WTC11 (cell line): ENCODE results near the gene TPPP3. TPM values are rescaled to one million over a fixed set of nuclear protein-coding genes. Genes with fewer than 3 reads are reported as not detected.

Experiments used
- ATAC-seq: fragments of 200-7000 bp; cut with Tn5 transposase; 2 replicates; pipeline ENCODE4 v1.10.0; 2021; ENCODE audit warnings: mild to moderate bottlenecking, moderate library complexity
- CTCF ChIA-PET: fragments of 300-600 bp; sonication (Branson Sonifier 250); formaldehyde crosslinking; loops from one replicate; lab custom pipeline; 2021; ENCODE audit warnings: antibody characterized with exemption; lab: Charles Lee
- POLR2A ChIA-PET: fragments of 350-600 bp; sonication (Branson Sonifier 250); formaldehyde crosslinking; loops from one replicate; lab custom pipeline; 2021; ENCODE audit warnings: antibody characterized with exemption; lab: Charles Lee
- DNase-seq: peaks from one replicate; pipeline ENCODE4 v3.0.0; 2021; ENCODE audit warnings: low spot score
- H3K27ac Mint-ChIP-seq: 2 replicates; pipeline ENCODE4 v1.8.0; 2021; ENCODE audit warnings: mixed read lengths
- H3K27me3 Mint-ChIP-seq: 2 replicates; pipeline ENCODE4 v1.8.0; 2021; ENCODE audit warnings: low read depth, mild to moderate bottlenecking, moderate library complexity, mixed read lengths
- H3K36me3 Mint-ChIP-seq: 2 replicates; pipeline ENCODE4 v1.8.0; 2021; ENCODE audit warnings: mixed read lengths
- H3K4me1 Mint-ChIP-seq: 2 replicates; pipeline ENCODE4 v1.8.0; 2022; ENCODE audit warnings: mixed read lengths
- H3K4me3 Mint-ChIP-seq: 2 replicates; pipeline ENCODE4 v1.8.0; 2021; ENCODE audit warnings: mild to moderate bottlenecking, moderate library complexity, mixed read lengths
- H3K9me3 Mint-ChIP-seq: 2 replicates; pipeline ENCODE4 v1.8.0; 2021; ENCODE audit warnings: mixed read lengths
- ATF6 ChIP-seq: sonication (generic); formaldehyde crosslinking; IDR thresholded peaks from 2 replicates; pipeline ENCODE4 v1.8.1; 2023; ENCODE audit warnings: mild to moderate bottlenecking, missing genetic modification reagents
- CBFB ChIP-seq: sonication (generic); formaldehyde crosslinking; IDR thresholded peaks from 2 replicates; pipeline ENCODE4 v1.8.1; 2022; ENCODE audit warnings: mild to moderate bottlenecking, low read depth, missing genetic modification reagents
- E2F4 ChIP-seq: sonication (generic); formaldehyde crosslinking; IDR thresholded peaks from 2 replicates; pipeline ENCODE4 v1.8.1; 2022; ENCODE audit warnings: low read depth, mild to moderate bottlenecking, moderate library complexity, missing genetic modification reagents, borderline replicate concordance
- ERG ChIP-seq: fragments of 250-450 bp; sonication (Bioruptor Pico); IDR thresholded peaks from 2 replicates; pipeline ENCODE4 v1.8.0; 2021; ENCODE audit warnings: mild to moderate bottlenecking
- FOXP1 ChIP-seq: sonication (generic); formaldehyde crosslinking; IDR thresholded peaks from 2 replicates; pipeline ENCODE4 v1.8.0; 2022; ENCODE audit warnings: missing genetic modification reagents, mild to moderate bottlenecking, moderate library complexity, borderline replicate concordance
- GABPB1 ChIP-seq: sonication (generic); formaldehyde crosslinking; IDR thresholded peaks from 2 replicates; pipeline ENCODE4 v1.8.1; 2023; ENCODE audit warnings: mild to moderate bottlenecking, missing genetic modification reagents
- MLX ChIP-seq: sonication (generic); formaldehyde crosslinking; IDR thresholded peaks from 2 replicates; pipeline ENCODE4 v1.8.1; 2023; ENCODE audit warnings: mild to moderate bottlenecking, missing genetic modification reagents, moderate library complexity
- MYBL2 ChIP-seq: sonication (generic); formaldehyde crosslinking; IDR thresholded peaks from 2 replicates; pipeline ENCODE4 v1.8.1; 2023; ENCODE audit warnings: mild to moderate bottlenecking, moderate library complexity, missing genetic modification reagents
- NFE2L1 ChIP-seq: sonication (generic); formaldehyde crosslinking; IDR thresholded peaks from 2 replicates; pipeline ENCODE4 v1.8.1; 2023; ENCODE audit warnings: missing genetic modification reagents
- NR2C2 ChIP-seq: sonication (generic); formaldehyde crosslinking; IDR thresholded peaks from 2 replicates; pipeline ENCODE4 v1.8.0; 2022; ENCODE audit warnings: mild to moderate bottlenecking, missing genetic modification reagents
- NR3C1 ChIP-seq: sonication (generic); formaldehyde crosslinking; conservative IDR thresholded peaks from 2 replicates; pipeline ENCODE4 v1.8.1; 2023; ENCODE audit warnings: low read depth, mild to moderate bottlenecking, missing genetic modification reagents
- PRRX2 ChIP-seq: fragments of 250-450 bp; sonication (Bioruptor Pico); IDR thresholded peaks from 2 replicates; pipeline ENCODE4 v1.8.0; 2021; ENCODE audit warnings: mild to moderate bottlenecking
- SMAD3 ChIP-seq: sonication (generic); formaldehyde crosslinking; IDR thresholded peaks from 2 replicates; pipeline ENCODE4 v1.8.0; 2022; ENCODE audit warnings: missing genetic modification reagents, mild to moderate bottlenecking, borderline replicate concordance
- SMAD4 ChIP-seq: sonication (generic); formaldehyde crosslinking; IDR thresholded peaks from 2 replicates; pipeline ENCODE4 v1.8.0; 2022; ENCODE audit warnings: mild to moderate bottlenecking, missing genetic modification reagents
- TEAD1 ChIP-seq: sonication (generic); formaldehyde crosslinking; IDR thresholded peaks from 2 replicates; pipeline ENCODE4 v1.8.0; 2022; ENCODE audit warnings: mild to moderate bottlenecking, missing genetic modification reagents
- TP53 ChIP-seq: sonication (generic); formaldehyde crosslinking; IDR thresholded peaks from 2 replicates; pipeline ENCODE4 v1.8.1; 2023; ENCODE audit warnings: mild to moderate bottlenecking, missing genetic modification reagents
- ZBTB21 ChIP-seq: sonication (generic); formaldehyde crosslinking; IDR thresholded peaks from 2 replicates; pipeline ENCODE4 v1.8.1; 2023; ENCODE audit warnings: mild to moderate bottlenecking, missing genetic modification reagents, borderline replicate concordance
- ZBTB43 ChIP-seq: sonication (generic); formaldehyde crosslinking; IDR thresholded peaks from 2 replicates; pipeline ENCODE4 v1.8.1; 2023; ENCODE audit warnings: mild to moderate bottlenecking, missing genetic modification reagents
- ZNF317 ChIP-seq: sonication (generic); formaldehyde crosslinking; IDR thresholded peaks from 2 replicates; pipeline ENCODE4 v1.8.1; 2023; ENCODE audit warnings: low read depth, mild to moderate bottlenecking, moderate library complexity, missing genetic modification reagents, borderline replicate concordance
- ZNF396 ChIP-seq: fragments of 250-450 bp; sonication (Bioruptor Pico); IDR thresholded peaks from 2 replicates; pipeline ENCODE4 v1.8.0; 2021; ENCODE audit warnings: mild to moderate bottlenecking, moderate library complexity, borderline replicate concordance
- ZNF512 ChIP-seq: sonication (generic); formaldehyde crosslinking; IDR thresholded peaks from 2 replicates; pipeline ENCODE4 v1.8.1; 2022; ENCODE audit warnings: missing genetic modification reagents, borderline replicate concordance
- total RNA-seq: library from RNA; stranded (reverse); gene quantifications from 3 replicates; pipeline ENCODE4 v1.2.3, GENCODE V29; 2021

The TPPP3 gene
- total RNA-seq, 1 experiment from 2014 or later, result 0.74 TPM

- no peak overlapping the region for H3K27ac Mint-ChIP-seq
- no peaks in the 10 kb centered on the region for H3K9me3 Mint-ChIP-seq
- H3K4me1 Mint-ChIP-seq, result peaks cover 39% of the 10 kb centered on the region
- no peaks in the 10 kb centered on the region for H3K36me3 Mint-ChIP-seq
- ATAC-seq (no peak), DNase-seq (no peak)
- no peak overlapping the region for H3K4me3 Mint-ChIP-seq
- H3K27me3 Mint-ChIP-seq, result peaks cover 23% of the 10 kb centered on the region
- POLR2A ChIA-PET, result interaction anchor here (0.9 kb wide), 1 partner anchor 13 kb away, joined by 3 read pairs; the partner anchor contains the start of gene TPPP3
- TF ChIP-seq ZNF396 (no peak), E2F4 (CRISPR knock-in tag) (no peak), TEAD1 (CRISPR knock-in tag) (no peak), MLX (no peak), NR2C2 (no peak), TP53 (no peak), ZBTB21 (CRISPR knock-in tag) (no peak)
- CTCF ChIA-PET, result interaction anchor here (0.8 to 7.0 kb wide), 9 partner anchors 7 to 146 kb away, joined by 3 to 36 read pairs (median 7); partner anchors contain the start of genes KCTD19, LRRC36, TPPP3 and ZDHHC1
Measured at GRCh38 chr16:67406111-67406971, 13.0 kb upstream of the TPPP3 start.

GRCh38 chr16:67405336-67405735, 12.0 kb upstream of the TPPP3 start:
- Mint-ChIP-seq H3K27ac (no peak overlapping the region), H3K9me3 (no peaks in the 10 kb centered on the region), H3K4me1 (peaks cover 39% of the 10 kb centered on the region), H3K4me3 (no peak overlapping the region), H3K27me3 (peaks cover 22% of the 10 kb centered on the region), H3K36me3 (no peaks in the 10 kb centered on the region)
- ChIA-PET CTCF (interaction anchor here (1.1 to 7.0 kb wide), 5 partner anchors 11 to 145 kb away, joined by 3 to 36 read pairs (median 3); partner anchors contain the start of gene TPPP3), POLR2A (no interaction called here)
- DNase-seq (no peak), ATAC-seq (no peak)
- TF ChIP-seq SMAD3, result no peak
- TF ChIP-seq NFE2L1 (CRISPR knock-in tag), result no peak
- TF ChIP-seq FOXP1, result no peak
- TF ChIP-seq ATF6 (CRISPR knock-in tag), result no peak
- TF ChIP-seq SMAD4 (CRISPR knock-in tag), result no peak
- no peak for TF ChIP-seq PRRX2 (CRISPR knock-in tag)
- no peak for TF ChIP-seq ERG (CRISPR knock-in tag)
- TF ChIP-seq GABPB1, result no peak
- TF ChIP-seq CBFB (CRISPR knock-in tag), result no peak
- TF ChIP-seq, all 79 proteins: peak for 0

- Mint-ChIP-seq H3K4me3 (no peak overlapping the region), H3K27me3 (peaks cover 22% of the 10 kb centered on the region), H3K27ac (no peak overlapping the region), H3K4me1 (peaks cover 36% of the 10 kb centered on the region), H3K9me3 (no peaks in the 10 kb centered on the region), H3K36me3 (no peaks in the 10 kb centered on the region)
- ChIA-PET CTCF (interaction anchor here (1.1 to 7.0 kb wide), 4 partner anchors 10 to 116 kb away, joined by 3 to 36 read pairs (median 4); partner anchors contain the start of gene TPPP3), POLR2A (no interaction called here)
- DNase-seq (no peak), ATAC-seq (peak; percentile 12; the same call in 1 of the 2 replicates)
- TF ChIP-seq MYBL2 (CRISPR knock-in tag) (no peak), ATF6 (CRISPR knock-in tag) (no peak), ZNF317 (CRISPR knock-in tag) (no peak), ZBTB43 (CRISPR knock-in tag) (no peak), NR3C1 (CRISPR knock-in tag) (no peak), ZNF512 (no peak)
Measured at GRCh38 chr16:67404740-67405226, 11.5 kb upstream of the TPPP3 start.
